Skeletal muscle tissue (tissue), 4 donors: Measurements from ENCODE around the gene XRCC6. TPM values are rescaled to one million over a fixed set of nuclear protein-coding genes. Genes with fewer than 3 reads are reported as not detected.

Experiments
- H3K27ac ChIP-seq: one replicate; pipeline ENCODE4 v1.7.0; 2013; ENCODE audit warnings: mild to moderate bottlenecking, low read depth, low read length, inconsistent platforms
- H3K27me3 ChIP-seq, 3 donors: one replicate each; pipeline ENCODE4 v1.7.0; 2013; ENCODE audit warnings: low read length in 3 of 3; ENCODE audit not compliant: control insufficient read depth in 3 of 3, insufficient read depth in 3 of 3
- H3K36me3 ChIP-seq, 3 donors: one replicate each; pipeline ENCODE4 v1.7.0; 2013; ENCODE audit warnings: low read length in 3 of 3; ENCODE audit not compliant: control insufficient read depth in 3 of 3, insufficient read depth in 3 of 3
- H3K4me1 ChIP-seq, 3 donors: one replicate each; pipeline ENCODE4 v1.7.0; 2013; ENCODE audit warnings: low read length in 3 of 3, mild to moderate bottlenecking in 3 of 3; ENCODE audit not compliant: control insufficient read depth in 3 of 3, insufficient read depth in 3 of 3
- H3K4me3 ChIP-seq, 3 donors: one replicate each; pipeline ENCODE4 v1.7.0; 2013; ENCODE audit warnings: low read length in 3 of 3
- H3K9ac ChIP-seq, 3 donors: one replicate each; pipeline ENCODE4 v1.7.0; 2013; ENCODE audit warnings: low read length in 3 of 3, mild to moderate bottlenecking in 3 of 3, moderate library complexity in 2 of 3, low read depth in 1 of 3
- H3K9me3 ChIP-seq, 3 donors: one replicate each; pipeline ENCODE4 v1.7.0; 2013; ENCODE audit warnings: low read length in 3 of 3; ENCODE audit not compliant: control insufficient read depth in 3 of 3
- total RNA-seq: library from RNA; depleted of rRNA; stranded (reverse); fragments of >200 nt; gene quantifications from one replicate; pipeline ENCODE4 v1.2.3, GENCODE V29; 2014
- donor health status: Osteomylitis.

The XRCC6 gene
- total RNA-seq, 1 donor from 2014 or later = 287 TPM

GRCh38 chr22:41641854-41642253 is 20.8 kb downstream of the XRCC6 start:
- peaks cover 30 to 54% (median 49%) of the 10 kb centered on the region in 3 donors for H3K36me3 ChIP-seq
- H3K4me3 ChIP-seq = no peak overlapping the region
- H3K9ac ChIP-seq = no peak overlapping the region
- no peak overlapping the region for H3K27ac ChIP-seq
- H3K27me3 ChIP-seq = no peaks in the 10 kb centered on the region
- H3K4me1 ChIP-seq = peaks cover 0 to under 1% (median 0%) of the 10 kb centered on the region in 3 donors
- H3K9me3 ChIP-seq = no peaks in the 10 kb centered on the region

GRCh38 chr22:41642331-41643110 is 21.4 kb downstream of the XRCC6 start:
- no peak overlapping the region for H3K27ac ChIP-seq
- H3K4me3 ChIP-seq = no peak overlapping the region
- H3K36me3 ChIP-seq = peaks cover 25 to 55% (median 45%) of the 10 kb centered on the region in 3 donors
- H3K9me3 ChIP-seq = no peaks in the 10 kb centered on the region
- no peak overlapping the region for H3K9ac ChIP-seq
- no peaks in the 10 kb centered on the region for H3K27me3 ChIP-seq
- no peaks in the 10 kb centered on the region for H3K4me1 ChIP-seq

- Histone ChIP-seq H3K36me3 (peaks cover 30 to 58% (median 49%) of the 10 kb centered on the region in 3 donors), H3K4me1 (no peaks in the 10 kb centered on the region), H3K27ac (no peak overlapping the region), H3K9me3 (no peaks in the 10 kb centered on the region), H3K27me3 (no peaks in the 10 kb centered on the region), H3K4me3 (no peak overlapping the region), H3K9ac (no peak overlapping the region)
Observed at GRCh38 chr22:41647771-41648170, 26.7 kb downstream of the XRCC6 start.

GRCh38 chr22:41648432-41648831 is 27.3 kb downstream of the XRCC6 start:
- Histone ChIP-seq H3K27me3 (no peaks in the 10 kb centered on the region), H3K27ac (no peak overlapping the region), H3K4me3 (no peak overlapping the region), H3K9ac (no peak overlapping the region), H3K4me1 (no peaks in the 10 kb centered on the region), H3K9me3 (no peaks in the 10 kb centered on the region), H3K36me3 (peaks cover 35 to 63% (median 55%) of the 10 kb centered on the region in 3 donors)

GRCh38 chr22:41650229-41650628 is 29.1 kb downstream of the XRCC6 start:
- no peaks in the 10 kb centered on the region for H3K27me3 ChIP-seq
- H3K4me1 ChIP-seq = no peaks in the 10 kb centered on the region
- no peak overlapping the region for H3K9ac ChIP-seq
- H3K36me3 ChIP-seq = peaks cover 49 to 73% (median 71%) of the 10 kb centered on the region in 3 donors
- H3K9me3 ChIP-seq = no peaks in the 10 kb centered on the region
- H3K4me3 ChIP-seq = no peak overlapping the region
- H3K27ac ChIP-seq = no peak overlapping the region

GRCh38 chr22:41650821-41651220 is 29.7 kb downstream of the XRCC6 start:
- Histone ChIP-seq H3K27me3 (no peaks in the 10 kb centered on the region), H3K9me3 (no peaks in the 10 kb centered on the region), H3K27ac (no peak overlapping the region), H3K4me1 (no peaks in the 10 kb centered on the region), H3K9ac (no peak overlapping the region), H3K4me3 (no peak overlapping the region), H3K36me3 (peaks cover 52 to 78% (median 74%) of the 10 kb centered on the region in 3 donors)

- Histone ChIP-seq H3K27me3 (no peaks in the 10 kb centered on the region), H3K4me1 (peaks cover 0 to under 1% (median 0%) of the 10 kb centered on the region in 3 donors), H3K9me3 (no peaks in the 10 kb centered on the region), H3K4me3 (no peak overlapping the region), H3K9ac (no peak overlapping the region), H3K36me3 (peaks cover 69 to 84% (median 78%) of the 10 kb centered on the region in 3 donors), H3K27ac (no peak overlapping the region)
Observed at GRCh38 chr22:41654322-41654721, 33.2 kb downstream of the XRCC6 start.

GRCh38 chr22:41656556-41656955 is 35.5 kb downstream of the XRCC6 start:
- Histone ChIP-seq H3K9ac (no peak overlapping the region), H3K4me1 (peaks cover 5 to 14% (median 10%) of the 10 kb centered on the region in 3 donors), H3K27ac (no peak overlapping the region), H3K27me3 (no peaks in the 10 kb centered on the region), H3K36me3 (peaks cover 68 to 89% (median 84%) of the 10 kb centered on the region in 3 donors), H3K4me3 (no peak overlapping the region), H3K9me3 (no peaks in the 10 kb centered on the region)

- Histone ChIP-seq H3K4me3 (no peak overlapping the region), H3K27me3 (no peaks in the 10 kb centered on the region), H3K36me3 (peaks cover 60 to 87% (median 82%) of the 10 kb centered on the region in 3 donors), H3K9me3 (no peaks in the 10 kb centered on the region), H3K4me1 (peaks cover 5 to 14% (median 10%) of the 10 kb centered on the region in 3 donors), H3K9ac (no peak overlapping the region), H3K27ac (no peak overlapping the region)
Observed at GRCh38 chr22:41657709-41658108, 36.6 kb downstream of the XRCC6 start.

GRCh38 chr22:41658869-41659268 is 37.8 kb downstream of the XRCC6 start:
- Histone ChIP-seq H3K9ac (no peak overlapping the region), H3K27ac (no peak overlapping the region), H3K4me3 (no peak overlapping the region), H3K27me3 (no peaks in the 10 kb centered on the region), H3K4me1 (peaks cover 5 to 14% (median 10%) of the 10 kb centered on the region in 3 donors), H3K36me3 (peaks cover 53 to 85% (median 82%) of the 10 kb centered on the region in 3 donors), H3K9me3 (no peaks in the 10 kb centered on the region)
